Fibroblast of lung (primary cell): ENCODE measurements around the gene DDC.
"Not testable (repeated sequence)": the region's sequence is repeated elsewhere in the genome, so short reads cannot be mapped to it uniquely, and the experiment has no call there.

Experiments used
- CTCF ChIP-seq, 2 donors: IDR thresholded peaks in 1 of 2; conservative IDR thresholded peaks in 1 of 2; 1 replicate in 1 of 2; 2 replicates in 1 of 2; pipeline ENCODE4 v1.5.1; 2011 to 2012; ENCODE audit warnings: low read length in 2 of 2, control low read depth in 1 of 2, inconsistent platforms in 1 of 2, low read depth in 1 of 2, mild to moderate bottlenecking in 1 of 2
- EZH2 ChIP-seq: IDR thresholded peaks from 2 replicates; pipeline ENCODE4 v1.5.1; 2012; ENCODE audit warnings: low read length, control low read depth, mild to moderate bottlenecking; ENCODE audit errors: missing control alignments

GRCh38 chr7:50578105-50578504 lies 12.9 kb upstream of the DDC start:
- not testable (repeated sequence) for TF ChIP-seq CTCF (conservative IDR thresholded peaks at IDR 0.05 in 1 of 2, IDR thresholded peaks at IDR 0.05 in 1 of 2; ENCODE audit: low read depth in 1 of 2, low read length in 2 of 2); EZH2
